GM12878 (cell line): ENCODE results near the gene SH2D5. TPM values are rescaled to one million over a fixed set of nuclear protein-coding genes. Genes with fewer than 3 reads are reported as not detected.

Experiments
- ATAC-seq: fragments of 200-7000 bp; cut with Tn5 transposase; 3 replicates; pipeline ENCODE4 v1.9.1; 2020; ENCODE audit warnings: mild to moderate bottlenecking, moderate library complexity
- BruUV-seq: library from RNA; stranded (reverse); fragments of 400-500 nt; replicated peaks from 2 replicates; lab custom pipeline; 2021; lab: Mats Ljungman, UMichigan
- CTCF ChIA-PET: fragments of 300-600 bp; sonication (Branson Sonifier 250); formaldehyde crosslinking; extraction: SDS; loops from one replicate; lab custom pipeline; 2021; ENCODE audit warnings: inconsistent platforms; lab: Yijun Ruan, JAX
- POLR2A ChIA-PET: fragments of 350-600 bp; formaldehyde crosslinking; extraction: SDS; loops from one replicate; lab custom pipeline; 2021; ENCODE audit warnings: inconsistent platforms; lab: Charles Lee
- RAD21 ChIA-PET: fragments of 300-600 bp; sonication (Branson Sonifier 250); formaldehyde crosslinking; loops from one replicate; lab custom pipeline; 2023; ENCODE audit warnings: antibody characterized with exemption; ENCODE audit not compliant: unreplicated experiment; lab: Charles Lee
- SMC1A ChIA-PET: fragments of 300-600 bp; sonication (Branson Sonifier 250); formaldehyde crosslinking; loops from one replicate; lab custom pipeline; 2023; ENCODE audit not compliant: unreplicated experiment, uncharacterized antibody; lab: Charles Lee
- DNase-seq: peaks from one replicate; pipeline ENCODE4 v3.0.0-alpha.2; 2011; ENCODE audit warnings: low read depth, low spot score
- FAIRE-seq: peaks from 3 replicates; lab custom pipeline; 2011; peaks lifted over from hg19 to GRCh38; lab: Jason Lieb, UNC
- H2AFZ ChIP-seq: 2 replicates; pipeline ENCODE4 v1.6.0; 2011; ENCODE audit warnings: low read depth, low read length, control low read depth; ENCODE audit not compliant: control insufficient read depth
- H3K27ac ChIP-seq: 2 replicates; pipeline ENCODE4 v1.5.1; 2011; ENCODE audit warnings: control low read depth; ENCODE audit not compliant: control insufficient read depth, insufficient read depth
- H3K27me3 ChIP-seq, 2 experiments: replicated peaks in 1 of 2; 2 replicates each; pipeline versions ENCODE4 v1.6.0 to v1.6.1; 2011; ENCODE audit warnings: low read length in 1 of 2; ENCODE audit not compliant: control insufficient read depth in 2 of 2, insufficient read depth in 2 of 2
- H3K36me3 ChIP-seq, 2 experiments: 2 replicates each; pipeline ENCODE4 v1.5.1; 2011; ENCODE audit warnings: low read length in 1 of 2; ENCODE audit not compliant: control insufficient read depth in 2 of 2, insufficient read depth in 2 of 2
- H3K4me1 ChIP-seq: 2 replicates; pipeline ENCODE4 v1.6.1; 2011; ENCODE audit warnings: mild to moderate bottlenecking, low read length, moderate library complexity, mixed read lengths; ENCODE audit not compliant: control insufficient read depth, insufficient read depth
- H3K4me2 ChIP-seq: 2 replicates; pipeline ENCODE4 v1.6.0; 2011; ENCODE audit warnings: control low read depth; ENCODE audit not compliant: control insufficient read depth, insufficient read depth
- H3K4me3 ChIP-seq: fragments of 200-600 bp; sonication (generic); 2 replicates; pipeline ENCODE4 v1.5.1; 2016
- H3K79me2 ChIP-seq: 2 replicates; pipeline ENCODE4 v1.6.0; 2011; ENCODE audit warnings: low read length; ENCODE audit not compliant: control insufficient read depth, insufficient read depth
- H3K9ac ChIP-seq: 2 replicates; pipeline ENCODE4 v1.8.0; 2011; ENCODE audit warnings: low read length, control low read depth, mixed read lengths; ENCODE audit not compliant: control insufficient read depth, insufficient read depth
- H3K9me3 ChIP-seq: replicated peaks from 3 replicates; pipeline ENCODE4 v1.5.1; 2011; ENCODE audit warnings: mild to moderate bottlenecking, low read length; ENCODE audit not compliant: control insufficient read depth, insufficient read depth
- H4K20me1 ChIP-seq: 2 replicates; pipeline ENCODE4 v1.6.0; 2011; ENCODE audit not compliant: control insufficient read depth, insufficient read depth
- ATF7 ChIP-seq: fragments of 450-650 bp; IDR thresholded peaks from 2 replicates; pipeline ENCODE4 v1.6.1; 2016; ENCODE audit warnings: low read depth, mild to moderate bottlenecking
- BHLHE40 ChIP-seq, 2 experiments: fragments of 450-650 bp in 1 of 2; IDR thresholded peaks; 2 replicates each; pipeline ENCODE4 v1.6.1; 2011 to 2017; ENCODE audit warnings: low read depth in 2 of 2, borderline replicate concordance in 1 of 2, improper control_type of control experiment in 1 of 2, low read length in 1 of 2, mild to moderate bottlenecking in 1 of 2
- BMI1 ChIP-seq: fragments of 450-650 bp; IDR thresholded peaks from 2 replicates; pipeline ENCODE4 v1.6.1; 2016; ENCODE audit warnings: mild to moderate bottlenecking, moderate library complexity, borderline replicate concordance
- CHD2 ChIP-seq: IDR thresholded peaks from 2 replicates; pipeline ENCODE4 v1.6.1; 2011; ENCODE audit warnings: low read depth, low read length, improper control_type of control experiment, borderline replicate concordance
- DPF2 ChIP-seq: fragments of 450-650 bp; IDR thresholded peaks from 2 replicates; pipeline ENCODE4 v1.6.1; 2017; ENCODE audit warnings: mild to moderate bottlenecking
- ETV6 ChIP-seq, 2 experiments: fragments of 450-650 bp in 1 of 2; IDR thresholded peaks in 1 of 2; conservative IDR thresholded peaks in 1 of 2; 2 replicates each; pipeline ENCODE4 v1.6.1; 2014; ENCODE audit warnings: antibody characterized with exemption in 1 of 2, borderline replicate concordance in 1 of 2, low read depth in 1 of 2, mild to moderate bottlenecking in 1 of 2, moderate library complexity in 1 of 2
- FOXK2 ChIP-seq: fragments of 450-650 bp; IDR thresholded peaks from 2 replicates; pipeline ENCODE4 v1.6.1; 2017; ENCODE audit warnings: mild to moderate bottlenecking, moderate library complexity
- GABPA ChIP-seq: IDR thresholded peaks from 2 replicates; pipeline ENCODE4 v1.6.1; 2014; ENCODE audit warnings: antibody characterized with exemption, low read depth, mild to moderate bottlenecking, inconsistent platforms
- IKZF1 ChIP-seq: fragments of 450-650 bp; conservative IDR thresholded peaks from 2 replicates; pipeline ENCODE4 v1.6.1; 2017; ENCODE audit warnings: antibody characterized with exemption, mild to moderate bottlenecking
- MEF2B ChIP-seq: fragments of 450-650 bp; IDR thresholded peaks from 2 replicates; pipeline ENCODE4 v1.6.1; 2018; ENCODE audit warnings: mild to moderate bottlenecking, moderate library complexity; ENCODE audit not compliant: partially characterized antibody, poor library complexity, severe bottlenecking
- NR2C1 ChIP-seq: fragments of 450-650 bp; IDR thresholded peaks from 2 replicates; pipeline ENCODE4 v1.6.1; 2017; ENCODE audit warnings: antibody characterized with exemption, mild to moderate bottlenecking, moderate library complexity
- NRF1 ChIP-seq: conservative IDR thresholded peaks from 2 replicates; pipeline ENCODE4 v1.6.1; 2011; ENCODE audit warnings: mild to moderate bottlenecking, low read depth, low read length, improper control_type of control experiment
- PAX5 ChIP-seq: IDR thresholded peaks from 2 replicates; pipeline ENCODE4 v1.6.1; 2011; ENCODE audit warnings: low read depth, low read length, borderline replicate concordance
- RFX5 ChIP-seq: IDR thresholded peaks from 2 replicates; pipeline ENCODE4 v1.6.1; 2011; ENCODE audit warnings: low read depth, low read length, improper control_type of control experiment
- SIX5 ChIP-seq: IDR thresholded peaks from 2 replicates; pipeline ENCODE4 v1.6.1; 2011; ENCODE audit warnings: mild to moderate bottlenecking, low read depth, low read length, moderate library complexity; ENCODE audit not compliant: severe bottlenecking
- SUZ12 ChIP-seq: fragments of 200-600 bp; sonication (generic); IDR thresholded peaks from one replicate; pipeline ENCODE4 v1.6.1; 2018; ENCODE audit warnings: antibody characterized with exemption, mild to moderate bottlenecking; ENCODE audit not compliant: unreplicated experiment
- TAF1 ChIP-seq: IDR thresholded peaks from 2 replicates; pipeline ENCODE4 v1.6.1; 2011; ENCODE audit warnings: mild to moderate bottlenecking, low read depth, low read length, borderline replicate concordance
- TCF12 ChIP-seq: IDR thresholded peaks from 2 replicates; pipeline ENCODE4 v1.6.1; 2011; ENCODE audit warnings: low read depth, mild to moderate bottlenecking, low read length
- TCF3 ChIP-seq: IDR thresholded peaks from 2 replicates; pipeline ENCODE4 v1.6.1; 2012; ENCODE audit warnings: low read depth, mild to moderate bottlenecking, low read length, borderline replicate concordance; ENCODE audit not compliant: insufficient read depth
- WGBS: methylation state at CpG from one replicate; pipeline ENCODE4 v1.1.6; 2016; ENCODE audit warnings: low lambda C conversion rate; ENCODE audit not compliant: insufficient replicate concordance, insufficient coverage; ENCODE audit errors: missing lambda C conversion rate; 5-methylcytosine and 5-hydroxymethylcytosine counted together
- in situ Hi-C: fragments of 300-500 bp; cut with MboI; formaldehyde crosslinking; loops from 9 replicates; pipeline ENCODE4 v1.14.3; 2018; ENCODE audit warnings: mixed read lengths
- intact Hi-C: fragments of 100-400 bp; cut with micrococcal nuclease; formaldehyde crosslinking; loops from one replicate; pipeline ENCODE4 v1.14.2; 2022; ENCODE audit not compliant: unreplicated experiment
- polyA plus RNA-seq, 11 experiments: library from polyadenylated mRNA; depleted of rRNA in 4 of 11; unstranded in 6 of 11; stranded (reverse) in 5 of 11; fragments of >200 nt; fragmentation: Nextera tagmentation in 4 of 11; fragmentation: Illumina TruSeq in 1 of 11; extraction: Ambion mirVana in 4 of 11; extraction: Trizol in 1 of 11; gene quantifications; 1 replicate in 1 of 11; 2 replicates in 10 of 11; pipeline versions ENCODE4 v1.2.1 to v1.2.3, GENCODE V29; 2011 to 2016; ENCODE audit warnings: inconsistent platforms in 2 of 11, missing spikeins in 2 of 11, low read depth in 1 of 11
- total RNA-seq, 4 experiments: library from RNA; depleted of rRNA in 3 of 4; stranded (reverse); fragments of >200 nt in 3 of 4; fragmentation: Illumina TruSeq in 1 of 4; extraction: Trizol in 1 of 4; gene quantifications; 2 replicates each; pipeline versions ENCODE4 v1.2.1 to v1.2.3, GENCODE V29; 2013 to 2021
- TF ChIP-seq, protein P1 (sequence below): IDR thresholded peaks from 2 replicates; pipeline ENCODE4 v1.6.1; 2011; ENCODE audit warnings: low read depth, mild to moderate bottlenecking, low read length, moderate library complexity, borderline replicate concordance; ENCODE audit errors: extremely low read depth

Gene SH2D5
- total and polyA plus RNA-seq, 10 of the 15 experiments (the other 5 are each of a cell fraction or from before 2014, with no cell fraction given) = 0.03 to 0.62 (median 0.20) TPM; not detected in 3

DNA sequence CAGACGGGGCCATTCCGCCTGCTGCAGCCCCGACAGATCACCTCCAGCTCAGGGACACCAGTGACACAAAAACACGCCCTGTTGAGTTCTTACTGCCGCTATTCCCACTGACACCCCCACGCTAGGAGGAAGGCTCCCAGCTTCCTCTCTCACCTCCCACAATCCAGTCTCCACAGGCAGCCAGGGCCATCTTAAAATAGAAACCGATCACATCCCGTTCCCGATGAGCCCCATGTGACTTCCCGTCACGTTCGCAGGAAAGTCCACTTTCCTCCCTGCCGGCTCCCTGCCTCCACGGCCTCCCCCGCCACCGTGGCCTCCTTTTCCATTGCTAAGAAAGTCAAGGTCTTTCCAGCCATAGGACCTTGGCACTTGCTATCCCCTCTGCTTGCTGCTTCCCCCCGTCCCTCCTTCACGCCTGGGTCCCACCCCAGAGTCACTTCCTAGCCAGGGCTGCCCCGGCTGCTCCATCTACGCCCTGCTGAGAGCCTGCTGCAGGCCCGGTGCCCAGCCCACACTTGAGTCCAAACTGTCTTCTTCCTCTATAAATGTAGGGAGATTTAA, 47.3 kb downstream of the SH2D5 start:
- FAIRE-seq (no peak), DNase-seq (no peak), ATAC-seq (no peak)
- no TSS peak for BruUV-seq
- Histone ChIP-seq H3K4me3 (no peak overlapping the region), H3K79me2 (no peaks in the 10 kb centered on the region), H3K27me3 (peaks cover 0 to 2% of the 10 kb centered on the region in 2 experiments; a peak in 3 of 4 replicates), H4K20me1 (no peaks in the 10 kb centered on the region), H3K4me2 (no peak overlapping the region), H2AFZ (no peak overlapping the region), H3K9ac (no peak overlapping the region), H3K9me3 (no peaks in the 10 kb centered on the region), H3K36me3 (no peaks in the 10 kb centered on the region), H3K4me1 (no peaks in the 10 kb centered on the region), H3K27ac (no peak overlapping the region)
- in situ Hi-C loops = no loop called here
- 63% methylated on average over 20 of the region's 21 CpGs for WGBS
- TF ChIP-seq TCF3 (no peak), TCF12 (no peak), NRF1 (no peak), PAX5 (no peak), DPF2 (no peak)
- TF ChIP-seq, protein P1, sequence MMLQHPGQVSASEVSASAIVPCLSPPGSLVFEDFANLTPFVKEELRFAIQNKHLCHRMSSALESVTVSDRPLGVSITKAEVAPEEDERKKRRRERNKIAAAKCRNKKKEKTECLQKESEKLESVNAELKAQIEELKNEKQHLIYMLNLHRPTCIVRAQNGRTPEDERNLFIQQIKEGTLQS = no peak
- ChIA-PET POLR2A (no interaction called here), RAD21 (no interaction called here), SMC1A (no interaction called here), CTCF (no interaction called here)
- intact Hi-C loops = no loop called here

DNA sequence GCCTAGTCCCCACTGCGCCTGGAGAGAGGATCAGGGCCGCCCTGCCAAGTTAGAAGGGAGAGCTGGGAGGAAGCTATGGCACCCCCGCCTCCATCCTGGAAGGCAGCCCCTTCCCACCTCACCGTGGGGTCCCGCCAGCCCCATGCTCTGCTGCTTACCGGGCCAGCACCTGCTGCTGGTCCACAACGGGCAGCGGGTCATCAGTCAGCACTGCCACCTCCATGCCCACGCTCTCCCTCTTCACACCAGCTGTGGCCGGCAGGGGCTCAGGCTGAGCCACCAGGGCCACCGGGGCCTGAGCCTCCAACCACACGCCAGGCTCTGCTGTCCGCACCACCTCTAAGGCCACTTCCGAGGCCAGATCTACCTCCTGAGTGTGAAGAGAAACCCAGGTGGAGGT, 47.9 kb downstream of the SH2D5 start:
- POLR2A ChIA-PET = no interaction called here
- no peak overlapping the region for H3K9ac ChIP-seq
- DNase-seq = no peak
- no peaks in the 10 kb centered on the region for H4K20me1 ChIP-seq
- no peaks in the 10 kb centered on the region for H3K9me3 ChIP-seq
- in situ Hi-C loops (no loop called here), intact Hi-C loops (no loop called here)
- no peaks in the 10 kb centered on the region for H3K36me3 ChIP-seq
- CTCF ChIA-PET = no interaction called here
- SMC1A ChIA-PET = no interaction called here
- H3K4me1 ChIP-seq = no peaks in the 10 kb centered on the region
- ATAC-seq = no peak
- BruUV-seq = no TSS peak
- WGBS = 60% methylated on average over 14 of the region's 14 CpGs
- H2AFZ ChIP-seq = no peak overlapping the region
- no peak overlapping the region for H3K4me2 ChIP-seq
- FAIRE-seq = no peak
- no peaks in the 10 kb centered on the region for H3K79me2 ChIP-seq
- RAD21 ChIA-PET = no interaction called here
- peaks cover 2% of the 10 kb centered on the region in 2 experiments for H3K27me3 ChIP-seq
- H3K4me3 ChIP-seq = no peak overlapping the region
- no peak overlapping the region for H3K27ac ChIP-seq
- no peak for TF ChIP-seq BMI1
- TF ChIP-seq NR2C1 = no peak
- no peak for TF ChIP-seq GABPA
- TF ChIP-seq ETV6 (conservative IDR thresholded peaks at IDR 0.05 in 1 of 2, IDR thresholded peaks at IDR 0.05 in 1 of 2; ENCODE audit: borderline replicate concordance in 1 of 2, low read depth in 1 of 2) = no peak
- TF ChIP-seq TCF12 = no peak
- TF ChIP-seq BHLHE40 (IDR thresholded peaks at IDR 0.05; ENCODE audit: borderline replicate concordance in 1 of 2, low read depth in 2 of 2, low read length in 1 of 2) = no peak
- no peak for TF ChIP-seq FOXK2
- TF ChIP-seq SUZ12 = no peak
- no peak for TF ChIP-seq RFX5
- no peak for TF ChIP-seq SIX5
- no peak for TF ChIP-seq IKZF1
- TF ChIP-seq MEF2B = no peak
- no peak for TF ChIP-seq CHD2
- TF ChIP-seq TAF1 = no peak
- no peak for TF ChIP-seq DPF2
- no peak for TF ChIP-seq ATF7
